GM12875 (cell line): ENCODE data around the gene TUBGCP6.

Experiments
- H3K4me3 ChIP-seq: one replicate; pipeline ENCODE4 v1.5.1; 2011; ENCODE audit warnings: low read depth, low read length, control low read depth
- CTCF ChIP-seq: IDR thresholded peaks from 2 replicates; pipeline ENCODE4 v1.5.1; 2011; ENCODE audit warnings: low read depth, mild to moderate bottlenecking, control low read depth, inconsistent platforms, low read length, moderate library complexity, borderline replicate concordance; ENCODE audit not compliant: insufficient read depth

TUBGCP6 gene

GRCh38 chr22:50287731-50288130 lies 42.9 kb upstream of the TUBGCP6 start:
- no peak for TF ChIP-seq CTCF
- H3K4me3 ChIP-seq = no peak overlapping the region

GRCh38 chr22:50286701-50287318 lies 42.0 kb upstream of the TUBGCP6 start:
- no peak for TF ChIP-seq CTCF

GRCh38 chr22:50286275-50286674 lies 41.5 kb upstream of the TUBGCP6 start:
- TF ChIP-seq CTCF = no peak
- H3K4me3 ChIP-seq = no peak overlapping the region

More at GRCh38 chr22:50286701-50287318, 42.0 kb upstream of the TUBGCP6 start:
- no peak overlapping the region for H3K4me3 ChIP-seq

GRCh38 chr22:50285568-50286229 lies 40.9 kb upstream of the TUBGCP6 start:
- no peak for TF ChIP-seq CTCF
- no peak overlapping the region for H3K4me3 ChIP-seq

GRCh38 chr22:50284479-50284878 lies 39.7 kb upstream of the TUBGCP6 start:
- no peak overlapping the region for H3K4me3 ChIP-seq
- no peak for TF ChIP-seq CTCF

GRCh38 chr22:50283821-50284220 lies 39.0 kb upstream of the TUBGCP6 start:
- H3K4me3 ChIP-seq = no peak overlapping the region
- no peak for TF ChIP-seq CTCF
